ENCODE data around the gene LDLRAD4. TPM values are rescaled to one million over a fixed set of nuclear protein-coding genes. Genes with fewer than 3 reads are reported as not detected.

LDLRAD4 gene
- total RNA-seq, 4 donors from 2014 or later, result 20.4 to 40.4 (median 35.3) TPM

DNA sequence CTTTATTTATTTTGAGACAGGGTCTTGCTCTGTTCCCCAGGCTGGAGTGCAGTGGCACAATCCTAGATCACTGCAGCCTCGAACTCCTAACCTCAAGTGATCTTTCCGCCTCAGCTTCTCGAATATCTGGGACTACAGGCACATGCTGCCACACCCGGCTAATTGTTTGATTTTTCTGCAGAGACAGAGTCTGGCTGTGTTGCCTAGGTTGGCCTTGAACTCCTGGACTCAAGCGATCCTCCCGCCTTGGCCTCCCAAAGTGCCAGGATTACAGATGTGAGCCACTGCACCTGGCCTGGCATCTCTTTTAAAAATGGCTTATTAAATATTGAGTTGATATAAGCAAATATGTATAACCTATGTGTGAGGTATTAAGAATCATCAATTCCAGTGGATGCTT lies 298.3 kb downstream of the LDLRAD4 start:
- 98% methylated on average over 6 of the region's 6 CpGs for WGBS
- H3K9me3 ChIP-seq, result no peaks in the 10 kb centered on the region
- no peak overlapping the region for H3K4me3 ChIP-seq
- intact Hi-C loops (cut with DNase I), result loop anchor here (10.0 kb wide), 1 partner anchor 62 kb away; no protein-coding TSS in a partner anchor
- H3K36me3 ChIP-seq, result peaks cover 0 to 7% (median 3%) of the 10 kb centered on the region in 4 donors
- TF ChIP-seq POLR2AphosphoS5 (IDR thresholded peaks at IDR 0.05) (no peak), CTCF (IDR thresholded peaks at IDR 0.05) (no peak), EP300 (IDR thresholded peaks at IDR 0.05) (no peak), POLR2A (IDR thresholded peaks at IDR 0.05; ENCODE audit: low read depth) (no peak)
- no peaks in the 10 kb centered on the region for H3K27me3 ChIP-seq
- H3K4me1 ChIP-seq, result peaks cover 0 to 20% (median 3%) of the 10 kb centered on the region in 4 donors
- no peak overlapping the region for H3K27ac ChIP-seq (replicated peaks in 1 of 4)
- DNase-seq (ENCODE audit: extremely low spot score), result no peak

GRCh38 chr18:13517369-13517768 lies 298.8 kb downstream of the LDLRAD4 start:
- Histone ChIP-seq H3K4me3 (no peak overlapping the region), H3K27ac (replicated peaks in 1 of 4) (no peak overlapping the region), H3K9me3 (no peaks in the 10 kb centered on the region), H3K36me3 (peaks cover 0 to 7% (median 3%) of the 10 kb centered on the region in 4 donors), H3K4me1 (peaks cover 0 to 20% (median 4%) of the 10 kb centered on the region in 4 donors), H3K27me3 (no peaks in the 10 kb centered on the region)
- WGBS, result 97% methylated on average over 7 of the region's 7 CpGs
- TF ChIP-seq CTCF (IDR thresholded peaks at IDR 0.05) (no peak), POLR2AphosphoS5 (IDR thresholded peaks at IDR 0.05) (no peak), EP300 (IDR thresholded peaks at IDR 0.05) (no peak), POLR2A (IDR thresholded peaks at IDR 0.05; ENCODE audit: low read depth) (no peak)
- intact Hi-C loops (cut with DNase I), result loop anchor here (10.0 kb wide), 1 partner anchor 63 kb away; no protein-coding TSS in a partner anchor
- DNase-seq (ENCODE audit: extremely low spot score), result no peak

- no peaks in the 10 kb centered on the region for H3K9me3 ChIP-seq
- no peak for TF ChIP-seq CTCF (IDR thresholded peaks at IDR 0.05)
- no peak for TF ChIP-seq EP300 (IDR thresholded peaks at IDR 0.05)
- H3K4me1 ChIP-seq, result peaks cover 0 to 19% (median 4%) of the 10 kb centered on the region in 4 donors
- H3K27ac ChIP-seq (replicated peaks in 1 of 4), result no peak overlapping the region
- 93% methylated on average over 4 of the region's 4 CpGs for WGBS
- peaks cover 0 to 7% (median 3%) of the 10 kb centered on the region in 4 donors for H3K36me3 ChIP-seq
- no peaks in the 10 kb centered on the region for H3K27me3 ChIP-seq
- no peak overlapping the region for H3K4me3 ChIP-seq
- intact Hi-C loops (cut with DNase I), result loop anchor here (10.0 kb wide), 1 partner anchor 64 kb away; no protein-coding TSS in a partner anchor
- no peak for DNase-seq (ENCODE audit: extremely low spot score)
These were observed 299.8 kb downstream of the LDLRAD4 start for GRCh38 chr18:13518382-13518781.

GRCh38 chr18:13520306-13520705 lies 301.7 kb downstream of the LDLRAD4 start:
- WGBS, result 88% methylated on average over 6 of the region's 6 CpGs
- no peak overlapping the region for H3K4me3 ChIP-seq
- H3K36me3 ChIP-seq, result peaks cover 0 to 7% (median 3%) of the 10 kb centered on the region in 4 donors
- H3K4me1 ChIP-seq, result peaks cover 0 to 15% (median 4%) of the 10 kb centered on the region in 4 donors
- H3K27ac ChIP-seq (replicated peaks in 1 of 4), result peak overlapping the region in 3 of 4 donors; percentile 26 to 46 (median 30)
- H3K9me3 ChIP-seq, result no peaks in the 10 kb centered on the region
- TF ChIP-seq POLR2AphosphoS5 (IDR thresholded peaks at IDR 0.05), result peak; percentile 63 to 67
- no peak for TF ChIP-seq CTCF (IDR thresholded peaks at IDR 0.05)
- no peak for TF ChIP-seq POLR2A (IDR thresholded peaks at IDR 0.05; ENCODE audit: low read depth)
- TF ChIP-seq EP300 (IDR thresholded peaks at IDR 0.05), result peak; percentile 54
- no peak for DNase-seq (ENCODE audit: extremely low spot score)
- no peaks in the 10 kb centered on the region for H3K27me3 ChIP-seq
- intact Hi-C loops (cut with DNase I), result no loop called here

DNA sequence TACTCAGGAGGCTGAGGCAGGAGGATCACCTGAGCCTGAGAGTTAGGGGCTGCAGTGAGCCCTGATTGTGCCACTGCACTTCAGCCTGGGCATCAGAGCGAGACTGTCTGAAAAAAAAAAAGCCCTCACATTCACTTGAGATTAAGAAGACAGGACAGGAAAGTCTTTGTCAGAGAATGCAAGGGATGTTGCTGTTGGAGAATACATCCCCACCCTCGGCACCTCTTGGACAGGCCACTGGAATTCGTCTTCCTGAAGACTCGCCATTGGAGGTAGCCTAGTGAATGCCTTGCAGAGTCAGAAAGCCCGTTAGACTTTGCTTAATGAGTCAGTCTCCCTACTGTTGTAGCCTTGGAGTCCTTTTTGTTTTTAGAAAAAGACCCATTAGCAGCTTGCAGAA lies 302.2 kb downstream of the LDLRAD4 start:
- WGBS, result 97% methylated on average over 5 of the region's 5 CpGs
- no peak overlapping the region for H3K4me3 ChIP-seq
- peaks cover 0 to 7% (median 3%) of the 10 kb centered on the region in 4 donors for H3K36me3 ChIP-seq
- TF ChIP-seq CTCF (IDR thresholded peaks at IDR 0.05), result no peak
- TF ChIP-seq POLR2AphosphoS5 (IDR thresholded peaks at IDR 0.05), result no peak
- no peak for TF ChIP-seq EP300 (IDR thresholded peaks at IDR 0.05)
- TF ChIP-seq POLR2A (IDR thresholded peaks at IDR 0.05; ENCODE audit: low read depth), result no peak
- H3K27me3 ChIP-seq, result no peaks in the 10 kb centered on the region
- intact Hi-C loops (cut with DNase I), result no loop called here
- H3K27ac ChIP-seq (replicated peaks in 1 of 4), result peak overlapping the region in 3 of 4 donors; percentile 26 to 46 (median 30)
- H3K9me3 ChIP-seq, result no peaks in the 10 kb centered on the region
- DNase-seq (ENCODE audit: extremely low spot score), result no peak
- peaks cover 0 to 15% (median 4%) of the 10 kb centered on the region in 4 donors for H3K4me1 ChIP-seq
